GM21423 (cell line): ENCODE measurements around the gene UBALD1.
"Not testable (repeated sequence)": the region's sequence is repeated elsewhere in the genome, so short reads cannot be mapped to it uniquely, and the experiment has no call there.

Experiments
- ATAC-seq: cut with Tn5 transposase; IDR thresholded peaks from one replicate; pipeline ENCODE4 v1.9.1; 2021; ENCODE audit warnings: mild to moderate bottlenecking, moderate library complexity; ENCODE audit not compliant: unreplicated experiment

The UBALD1 gene

GRCh38 chr16:4599545-4599944 lies 15.1 kb downstream of the UBALD1 start:
- ATAC-seq, result no peak

GRCh38 chr16:4599037-4599436 lies 15.7 kb downstream of the UBALD1 start:
- ATAC-seq, result no peak

GRCh38 chr16:4597174-4597573 lies 17.5 kb downstream of the UBALD1 start:
- no peak for ATAC-seq

GRCh38 chr16:4594433-4595410 lies 20.0 kb downstream of the UBALD1 start:
- ATAC-seq, result no peak

GRCh38 chr16:4593086-4593485 lies 21.6 kb downstream of the UBALD1 start:
- no peak for ATAC-seq

- ATAC-seq, result no peak
Observed at GRCh38 chr16:4591706-4592470, 22.8 kb downstream of the UBALD1 start.

GRCh38 chr16:4591191-4591590 lies 23.5 kb downstream of the UBALD1 start:
- ATAC-seq, result no peak

GRCh38 chr16:4588961-4589360 lies 25.7 kb downstream of the UBALD1 start:
- ATAC-seq, result no peak

GRCh38 chr16:4588386-4588785 lies 26.3 kb downstream of the UBALD1 start:
- ATAC-seq, result no peak

GRCh38 chr16:4586291-4586690 lies 28.4 kb downstream of the UBALD1 start:
- ATAC-seq, result no peak

- no peak for ATAC-seq
Observed at GRCh38 chr16:4583906-4584305, 30.8 kb downstream of the UBALD1 start.

GRCh38 chr16:4580250-4580649 lies 34.4 kb downstream of the UBALD1 start:
- no peak for ATAC-seq

- ATAC-seq, result no peak
Observed at GRCh38 chr16:4578961-4579530, 35.6 kb downstream of the UBALD1 start.

GRCh38 chr16:4576008-4576407 lies 38.7 kb downstream of the UBALD1 start:
- no peak for ATAC-seq

- no peak for ATAC-seq
Observed at GRCh38 chr16:4574919-4575705, 39.6 kb downstream of the UBALD1 start.

GRCh38 chr16:4573926-4574325 lies 40.8 kb downstream of the UBALD1 start:
- ATAC-seq, result not testable (repeated sequence)

- ATAC-seq, result no peak
Observed at GRCh38 chr16:4572715-4573114, 42.0 kb downstream of the UBALD1 start.

GRCh38 chr16:4570688-4571321 lies 43.9 kb downstream of the UBALD1 start:
- no peak for ATAC-seq

GRCh38 chr16:4570086-4570485 lies 44.6 kb downstream of the UBALD1 start:
- ATAC-seq, result no peak

- ATAC-seq, result no peak
Observed at GRCh38 chr16:4566144-4566543, 48.5 kb downstream of the UBALD1 start.
